CD4-positive, alpha-beta T cell (primary cell): Measurements from ENCODE around the gene OTX1. TPM values are rescaled to one million over a fixed set of nuclear protein-coding genes. Genes with fewer than 3 reads are reported as not detected.

Source experiments
- ATAC-seq: fragments of 200-7000 bp; cut with Tn5 transposase; one replicate; pipeline ENCODE4 v1.10.0; 2022; ENCODE audit warnings: mild to moderate bottlenecking; ENCODE audit not compliant: poor library complexity
- CTCF ChIA-PET: fragments of 350-600 bp; sonication (Branson Sonifier 250); formaldehyde crosslinking; loops from one replicate; lab custom pipeline; 2021; ENCODE audit warnings: antibody characterized with exemption, inconsistent platforms; lab: Charles Lee
- POLR2A ChIA-PET: fragments of 350-600 bp; sonication (Branson Sonifier 250); formaldehyde crosslinking; loops from one replicate; lab custom pipeline; 2021; ENCODE audit warnings: antibody characterized with exemption, inconsistent platforms; lab: Charles Lee
- DNase-seq, 14 experiments: peaks; one replicate each; pipeline ENCODE4 v3.0.0-alpha.2; 2013 to 2020; ENCODE audit warnings: mixed read lengths in 2 of 14
- H3K27ac ChIP-seq, 2 donors: one replicate each; pipeline versions ENCODE4 v1.5.1 to v1.7.0; 2013; ENCODE audit warnings: low read length in 2 of 2, low read depth in 1 of 2, mild to moderate bottlenecking in 1 of 2
- H3K27me3 ChIP-seq, 2 experiments: 1 replicate in 1 of 2; 2 replicates in 1 of 2; pipeline versions ENCODE4 v1.6.1 to v1.7.0; 2013; ENCODE audit warnings: low read length in 2 of 2, control low read depth in 1 of 2, mild to moderate bottlenecking in 1 of 2, moderate library complexity in 1 of 2; ENCODE audit not compliant: insufficient read depth in 2 of 2, control insufficient read depth in 1 of 2
- H3K36me3 ChIP-seq: one replicate; pipeline ENCODE4 v1.6.1; 2013; ENCODE audit warnings: low read length, control low read depth; ENCODE audit not compliant: insufficient read depth
- H3K4me1 ChIP-seq: one replicate; pipeline ENCODE4 v1.6.1; 2013; ENCODE audit warnings: low read length, control low read depth; ENCODE audit not compliant: insufficient read depth
- H3K4me3 ChIP-seq: one replicate; pipeline ENCODE4 v1.5.1; 2013; ENCODE audit warnings: mild to moderate bottlenecking, low read length, moderate library complexity
- H3K9me3 ChIP-seq, 2 experiments: 1 replicate in 1 of 2; 2 replicates in 1 of 2; pipeline versions ENCODE4 v1.6.1 to v1.7.0; 2013; ENCODE audit warnings: low read length in 2 of 2, mild to moderate bottlenecking in 2 of 2, control low read depth in 1 of 2, moderate library complexity in 1 of 2; ENCODE audit not compliant: control insufficient read depth in 1 of 2, insufficient read depth in 1 of 2
- H3K27ac Mint-ChIP-seq: one replicate; pipeline ENCODE4 v1.8.0; 2020; ENCODE audit warnings: mixed read lengths
- H3K27me3 Mint-ChIP-seq: one replicate; pipeline ENCODE4 v1.8.0; 2021; ENCODE audit warnings: mixed read lengths
- H3K36me3 Mint-ChIP-seq: one replicate; pipeline ENCODE4 v1.8.0; 2021; ENCODE audit warnings: low read depth, mixed read lengths
- H3K4me1 Mint-ChIP-seq: one replicate; pipeline ENCODE4 v1.8.0; 2021; ENCODE audit warnings: low read depth, mixed read lengths
- H3K4me3 Mint-ChIP-seq: one replicate; pipeline ENCODE4 v1.8.0; 2020; ENCODE audit warnings: mild to moderate bottlenecking, mixed read lengths
- H3K9me3 Mint-ChIP-seq: one replicate; pipeline ENCODE4 v1.8.0; 2020; ENCODE audit warnings: mixed read lengths
- intact Hi-C, 2 experiments: fragments of 100-400 bp; cut with DNase I in 1 of 2; cut with micrococcal nuclease in 1 of 2; formaldehyde crosslinking; loops; one replicate each; pipeline versions ENCODE4 v1.15.1 to v1.9.0; 2023 to 2025; cut with DNase I, micrococcal nuclease
- total RNA-seq, 174 experiments: library from RNA in 2 of 174; stranded (reverse) in 2 of 174; gene quantifications; one replicate each; pipeline ENCODE4 v1.2.3 and lab custom pipeline; 2021 to 2026
- TF ChIP-seq, protein P1 (sequence below): fragments of 200-600 bp; IDR thresholded peaks from one replicate; pipeline ENCODE4 v1.8.0; 2022; ENCODE audit warnings: antibody characterized with exemption, mild to moderate bottlenecking

OTX1 gene
- total RNA-seq, 2 experiments from 2014 or later, result not detected

DNA sequence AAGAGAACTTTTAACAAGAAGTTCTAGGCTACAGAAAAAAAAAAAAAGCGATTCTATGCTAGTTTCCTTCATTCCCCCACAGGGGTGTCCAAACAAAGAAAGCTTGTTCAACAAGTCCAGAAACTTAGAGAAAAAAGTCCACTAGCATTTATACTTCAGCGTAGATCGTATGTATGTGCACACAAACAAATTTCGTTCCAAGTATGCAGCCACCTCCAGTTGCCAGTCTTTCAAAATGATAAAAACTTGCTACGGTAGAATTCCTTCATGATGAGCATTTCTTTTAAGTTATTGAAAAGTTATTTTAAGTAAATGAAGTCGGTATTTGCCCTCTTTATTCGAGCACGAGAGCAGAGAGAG lies 3.7 kb upstream of the OTX1 start:
- ChIA-PET CTCF (no interaction called here), POLR2A (no interaction called here)
- Mint-ChIP-seq H3K4me1 (peaks cover 44% of the 10 kb centered on the region), H3K27me3 (peaks cover 70% of the 10 kb centered on the region), H3K27ac (no peak overlapping the region), H3K36me3 (peaks cover 25% of the 10 kb centered on the region), H3K9me3 (no peaks in the 10 kb centered on the region), H3K4me3 (peak overlapping the region; percentile 57)
- Histone ChIP-seq H3K4me3 (no peak overlapping the region), H3K27ac (no peak overlapping the region), H3K4me1 (peaks cover 44% of the 10 kb centered on the region), H3K9me3 (peaks cover 0 to 39% of the 10 kb centered on the region in 2 experiments), H3K36me3 (no peaks in the 10 kb centered on the region), H3K27me3 (peaks cover 40 to 77% of the 10 kb centered on the region in 2 experiments)
- DNase-seq (no peak), ATAC-seq (no peak)
- TF ChIP-seq, protein P1, sequence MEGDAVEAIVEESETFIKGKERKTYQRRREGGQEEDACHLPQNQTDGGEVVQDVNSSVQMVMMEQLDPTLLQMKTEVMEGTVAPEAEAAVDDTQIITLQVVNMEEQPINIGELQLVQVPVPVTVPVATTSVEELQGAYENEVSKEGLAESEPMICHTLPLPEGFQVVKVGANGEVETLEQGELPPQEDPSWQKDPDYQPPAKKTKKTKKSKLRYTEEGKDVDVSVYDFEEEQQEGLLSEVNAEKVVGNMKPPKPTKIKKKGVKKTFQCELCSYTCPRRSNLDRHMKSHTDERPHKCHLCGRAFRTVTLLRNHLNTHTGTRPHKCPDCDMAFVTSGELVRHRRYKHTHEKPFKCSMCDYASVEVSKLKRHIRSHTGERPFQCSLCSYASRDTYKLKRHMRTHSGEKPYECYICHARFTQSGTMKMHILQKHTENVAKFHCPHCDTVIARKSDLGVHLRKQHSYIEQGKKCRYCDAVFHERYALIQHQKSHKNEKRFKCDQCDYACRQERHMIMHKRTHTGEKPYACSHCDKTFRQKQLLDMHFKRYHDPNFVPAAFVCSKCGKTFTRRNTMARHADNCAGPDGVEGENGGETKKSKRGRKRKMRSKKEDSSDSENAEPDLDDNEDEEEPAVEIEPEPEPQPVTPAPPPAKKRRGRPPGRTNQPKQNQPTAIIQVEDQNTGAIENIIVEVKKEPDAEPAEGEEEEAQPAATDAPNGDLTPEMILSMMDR, result no peak
- intact Hi-C loops, result no loop called here

DNA sequence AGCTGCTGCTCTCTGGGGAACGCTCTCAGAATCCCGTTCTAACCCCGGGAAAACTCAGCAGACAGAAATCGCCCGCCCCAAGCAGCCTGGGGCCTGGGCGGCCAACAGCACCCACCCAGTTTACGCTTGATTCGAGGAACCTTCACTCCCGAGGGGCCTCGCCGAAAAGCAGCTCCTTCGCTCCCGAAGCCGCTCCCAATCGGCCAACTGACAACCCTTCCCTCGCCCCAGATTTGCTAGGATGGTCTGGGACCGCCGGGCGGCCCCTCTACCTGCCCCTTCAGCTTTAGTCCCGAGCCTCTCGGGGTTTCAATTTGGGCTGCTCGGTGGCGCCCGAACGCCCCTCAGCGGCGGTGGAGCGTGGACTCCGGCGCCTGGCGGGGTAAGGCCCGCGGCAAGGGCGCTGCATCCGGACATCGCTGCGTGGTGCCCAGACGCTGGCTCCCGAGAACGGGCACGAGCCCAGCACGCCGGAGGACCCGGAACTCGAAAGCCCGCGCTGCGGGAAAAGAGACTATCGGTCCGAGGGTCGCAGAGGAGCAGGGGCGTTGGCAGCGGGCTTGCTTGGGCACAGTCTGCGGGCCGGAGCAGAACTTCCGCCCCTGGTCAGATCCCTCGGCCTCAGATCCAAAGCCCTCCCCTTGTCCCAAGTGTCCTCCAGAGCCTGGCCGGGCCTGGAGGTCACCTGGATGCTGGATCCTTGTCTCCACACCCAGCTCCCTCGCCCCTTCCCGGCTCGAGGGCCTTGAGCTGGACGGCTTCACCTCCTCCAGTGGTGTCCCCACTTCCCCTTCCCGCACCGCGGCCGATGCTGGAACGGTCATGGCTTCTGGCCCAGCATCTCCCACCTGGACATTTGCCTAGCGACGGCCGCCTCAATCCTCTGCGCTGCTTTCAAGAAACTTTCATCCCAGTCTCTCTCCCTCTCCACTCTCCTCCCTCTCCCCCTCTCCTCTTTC lies 3.0 kb upstream of the OTX1 start:
- H3K27me3 ChIP-seq, result peaks cover 45 to 84% of the 10 kb centered on the region in 2 experiments
- H3K4me1 ChIP-seq, result peaks cover 48% of the 10 kb centered on the region
- H3K9me3 ChIP-seq, result peaks cover 0 to 44% of the 10 kb centered on the region in 2 experiments
- Mint-ChIP-seq H3K36me3 (peaks cover 25% of the 10 kb centered on the region), H3K4me1 (peaks cover 44% of the 10 kb centered on the region), H3K9me3 (no peaks in the 10 kb centered on the region), H3K4me3 (peak overlapping the region; percentile 57), H3K27ac (no peak overlapping the region), H3K27me3 (peaks cover 77% of the 10 kb centered on the region)
- ATAC-seq (no peak), DNase-seq (peak in 2 of 14 experiments; percentile 10 to 13)
- no peaks in the 10 kb centered on the region for H3K36me3 ChIP-seq
- no peak overlapping the region for H3K4me3 ChIP-seq
- TF ChIP-seq, protein P1, result no peak
- H3K27ac ChIP-seq, result no peak overlapping the region
- intact Hi-C loops, result no loop called here
- CTCF ChIA-PET, result no interaction called here
- POLR2A ChIA-PET, result no interaction called here

DNA sequence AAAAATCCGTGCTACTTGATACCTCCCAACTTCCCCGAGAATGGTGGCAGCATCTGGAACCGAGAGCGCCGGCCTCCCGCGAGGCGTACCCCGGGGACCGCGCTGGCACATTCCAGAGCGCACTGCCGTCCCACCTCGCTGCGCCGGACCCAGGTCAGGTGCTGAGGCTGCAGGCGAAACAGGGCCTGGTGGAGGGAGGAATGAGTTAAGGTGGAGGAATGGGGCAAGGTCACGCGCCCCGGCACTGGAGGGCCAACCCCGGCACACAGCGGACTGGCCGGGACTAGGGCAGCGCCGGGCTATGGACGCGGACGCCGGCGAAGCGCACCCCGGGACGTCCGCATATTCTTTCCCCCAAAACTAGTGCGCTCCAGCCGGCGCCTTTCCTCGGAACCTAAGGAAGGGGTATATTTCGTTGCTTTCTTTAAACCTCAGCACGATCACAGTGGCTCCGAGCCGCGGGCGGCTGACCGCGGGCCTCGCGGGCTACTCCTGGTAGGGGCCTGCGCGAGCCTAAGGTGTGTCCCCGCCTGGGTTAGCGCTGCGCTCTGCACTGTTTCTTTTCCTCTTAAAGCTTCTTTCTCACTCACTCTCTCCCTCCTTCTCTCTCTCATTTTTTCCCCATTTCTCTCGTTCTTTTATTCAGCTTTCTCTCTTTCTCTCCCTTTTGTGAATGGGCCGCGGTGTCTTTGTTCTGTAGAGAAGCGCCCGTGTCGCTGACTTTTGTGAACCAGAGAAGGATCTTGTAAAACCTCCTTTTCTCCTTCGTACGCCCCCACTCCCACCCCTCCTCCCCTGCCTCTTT lies 2.1 kb upstream of the OTX1 start:
- Histone ChIP-seq H3K27me3 (peaks cover 54 to 93% of the 10 kb centered on the region in 2 experiments), H3K9me3 (peaks cover 0 to 52% of the 10 kb centered on the region in 2 experiments), H3K4me3 (no peak overlapping the region), H3K4me1 (peaks cover 57% of the 10 kb centered on the region), H3K36me3 (no peaks in the 10 kb centered on the region), H3K27ac (no peak overlapping the region)
- H3K4me1 Mint-ChIP-seq, result peaks cover 50% of the 10 kb centered on the region
- peak in 1 of 14 experiments; percentile 4 for DNase-seq
- H3K27ac Mint-ChIP-seq, result no peak overlapping the region
- no peak for ATAC-seq
- H3K9me3 Mint-ChIP-seq, result no peaks in the 10 kb centered on the region
- intact Hi-C loops, result no loop called here
- ChIA-PET CTCF (no interaction called here), POLR2A (no interaction called here)
- TF ChIP-seq, protein P1, result no peak
- peak overlapping the region; percentile 89 for H3K4me3 Mint-ChIP-seq
- H3K27me3 Mint-ChIP-seq, result peaks cover 83% of the 10 kb centered on the region
- H3K36me3 Mint-ChIP-seq, result peaks cover 22% of the 10 kb centered on the region
